NCI-H1694 treated with DMSO at 0.1 percent for 48 hours (cell line): ENCODE results near the gene LRRC63.
A peak's percentile ranks its signal among the peaks of the same experiment; 100 is the strongest.
"Not testable (repeated sequence)": the region's sequence is repeated elsewhere in the genome, so short reads cannot be mapped to it uniquely, and the experiment has no call there.

Source experiments
- DNase-seq: peaks from one replicate; lab custom pipeline; 2025; lab: John Stamatoyannopoulos, UW

Gene LRRC63

GRCh38 chr13:46181377-46181839 lies 30.3 kb upstream of the LRRC63 start:
- no peak for DNase-seq

GRCh38 chr13:46181840-46182490 lies 29.8 kb upstream of the LRRC63 start, which contains the start of gene LCP1:
TSS of gene LCP1 (minus strand) at chr13:46182177. CDS start at chr13:46159662, 22,515 bp downstream.
- no peak for DNase-seq

GRCh38 chr13:46182491-46182877 lies 29.2 kb upstream of the LRRC63 start:
- DNase-seq, result no peak

GRCh38 chr13:46183018-46183946 lies 28.4 kb upstream of the LRRC63 start:
- no peak for DNase-seq

GRCh38 chr13:46184277-46184699 lies 27.4 kb upstream of the LRRC63 start:
- peak; percentile 11 for DNase-seq

- DNase-seq, result no peak
Observed at GRCh38 chr13:46185634-46186033, 26.1 kb upstream of the LRRC63 start.

- DNase-seq, result no peak
Observed at GRCh38 chr13:46192412-46192811, 19.3 kb upstream of the LRRC63 start.

GRCh38 chr13:46195016-46195415 lies 16.7 kb upstream of the LRRC63 start:
- DNase-seq, result no peak

- DNase-seq, result no peak
Observed at GRCh38 chr13:46197299-46198048, 14.3 kb upstream of the LRRC63 start.

- DNase-seq, result no peak
Observed at GRCh38 chr13:46198696-46199193, 13.0 kb upstream of the LRRC63 start.

GRCh38 chr13:46202188-46202795 lies 9.4 kb upstream of the LRRC63 start:
- DNase-seq, result no peak

- no peak for DNase-seq
Observed at GRCh38 chr13:46202966-46203365, 8.8 kb upstream of the LRRC63 start.

- no peak for DNase-seq
Observed at GRCh38 chr13:46206143-46206542, 5.6 kb upstream of the LRRC63 start.

- no peak for DNase-seq
Observed at GRCh38 chr13:46207828-46208227, 3.9 kb upstream of the LRRC63 start.

GRCh38 chr13:46210362-46211083 lies 1.2 kb upstream of the LRRC63 start:
- no peak for DNase-seq

GRCh38 chr13:46211116-46211482 lies 629 bp upstream of the LRRC63 start:
- DNase-seq, result peak; percentile 17

GRCh38 chr13:46213242-46213641 lies 1.5 kb downstream of the LRRC63 start:
- no peak for DNase-seq

GRCh38 chr13:46214741-46215140 lies 3.0 kb downstream of the LRRC63 start:
- DNase-seq, result not testable (repeated sequence)

GRCh38 chr13:46220234-46220633 lies 8.5 kb downstream of the LRRC63 start:
- DNase-seq, result not testable (repeated sequence)

- no peak for DNase-seq
Observed at GRCh38 chr13:46229251-46229650, 17.5 kb downstream of the LRRC63 start.

GRCh38 chr13:46232281-46232680 lies 20.6 kb downstream of the LRRC63 start:
- DNase-seq, result no peak
